Brain microvascular endothelial cell (primary cell): Measurements from ENCODE around the gene DCST1.

ENCODE experiments used
- DNase-seq: peaks from one replicate; pipeline ENCODE4 v3.0.0-alpha.2; 2020
- H3K27ac ChIP-seq: fragments of 250-450 bp; sonication (Bioruptor Pico); 2 replicates; pipeline ENCODE4 v1.5.1; 2020; ENCODE audit warnings: mild to moderate bottlenecking, moderate library complexity
- H3K27me3 ChIP-seq: fragments of 250-450 bp; sonication (Bioruptor Pico); replicated peaks from 2 replicates; pipeline ENCODE4 v1.5.1; 2020; ENCODE audit warnings: mild to moderate bottlenecking
- H3K36me3 ChIP-seq: fragments of 250-450 bp; sonication (Bioruptor Pico); replicated peaks from 2 replicates; pipeline ENCODE4 v1.5.1; 2020; ENCODE audit warnings: mild to moderate bottlenecking
- H3K4me3 ChIP-seq: 2 replicates; pipeline ENCODE4 v1.5.1; 2011; ENCODE audit warnings: low read depth, mild to moderate bottlenecking, control low read depth, low read length, moderate library complexity
- CTCF ChIP-seq: IDR thresholded peaks from 2 replicates; pipeline ENCODE4 v1.5.1; 2011; ENCODE audit warnings: low read depth, mild to moderate bottlenecking, moderate library complexity, low read length, control low read depth, inconsistent platforms; ENCODE audit errors: missing control alignments
- in situ Hi-C: cut with HindIII; loops from 2 replicates; pipeline ENCODE4 v1.10.0; 2017; ENCODE audit warnings: low sequenced_read_pairs, low pct_ligation_motif_present

The DCST1 gene

GRCh38 chr1:155007251-155007828 is 26.3 kb upstream of the DCST1 start:
- in situ Hi-C loops: no loop called here
- H3K4me3 ChIP-seq: no peak overlapping the region
- H3K27me3 ChIP-seq: no peaks in the 10 kb centered on the region
- H3K36me3 ChIP-seq: peaks cover 3% of the 10 kb centered on the region
- no peak for DNase-seq
- TF ChIP-seq CTCF: no peak
- H3K27ac ChIP-seq: no peak overlapping the region

GRCh38 chr1:155008015-155008941 is 25.3 kb upstream of the DCST1 start:
- TF ChIP-seq CTCF: no peak
- H3K27me3 ChIP-seq: no peaks in the 10 kb centered on the region
- DNase-seq: no peak
- in situ Hi-C loops: no loop called here
- no peak overlapping the region for H3K4me3 ChIP-seq
- no peak overlapping the region for H3K27ac ChIP-seq
- peaks cover 3% of the 10 kb centered on the region for H3K36me3 ChIP-seq

- H3K27ac ChIP-seq: no peak overlapping the region
- DNase-seq: no peak
- in situ Hi-C loops: no loop called here
- no peak for TF ChIP-seq CTCF
- no peaks in the 10 kb centered on the region for H3K27me3 ChIP-seq
- peaks cover 3% of the 10 kb centered on the region for H3K36me3 ChIP-seq
- H3K4me3 ChIP-seq: no peak overlapping the region
Observed at GRCh38 chr1:155009221-155009711, 24.4 kb upstream of the DCST1 start.

- TF ChIP-seq CTCF: no peak
- no peak for DNase-seq
- Histone ChIP-seq H3K27me3 (no peaks in the 10 kb centered on the region), H3K27ac (no peak overlapping the region), H3K36me3 (peaks cover 6% of the 10 kb centered on the region), H3K4me3 (no peak overlapping the region)
- in situ Hi-C loops: no loop called here
Observed at GRCh38 chr1:155009742-155010141, 23.9 kb upstream of the DCST1 start.

GRCh38 chr1:155010211-155010918 is 23.3 kb upstream of the DCST1 start:
- Histone ChIP-seq H3K27ac (no peak overlapping the region), H3K27me3 (no peaks in the 10 kb centered on the region), H3K36me3 (peaks cover 12% of the 10 kb centered on the region), H3K4me3 (no peak overlapping the region)
- no peak for TF ChIP-seq CTCF
- DNase-seq: no peak
- in situ Hi-C loops: no loop called here
